Small intestine (tissue), 7 donors: ENCODE data around the gene ATPAF1. TPM values are rescaled to one million over a fixed set of nuclear protein-coding genes. Genes with fewer than 3 reads are reported as not detected.
"Not testable (repeated sequence)": the region's sequence is repeated elsewhere in the genome, so short reads cannot be mapped to it uniquely, and the experiment has no call there.

Experiments
- DNase-seq, 2 donors: peaks; one replicate each; pipeline versions ENCODE4 v3.0.0 to v3.0.0-alpha.2; 2013
- FAIRE-seq: peaks from 2 replicates; lab custom pipeline; 2012; peaks lifted over from hg19 to GRCh38; lab: Jason Lieb, UNC
- H3K27ac ChIP-seq, 3 donors: one replicate each; pipeline ENCODE4 v1.5.1; 2013; ENCODE audit warnings: low read length in 2 of 3, mild to moderate bottlenecking in 2 of 3, control low read depth in 1 of 3, inconsistent platforms in 1 of 3, low read depth in 1 of 3, moderate library complexity in 1 of 3
- H3K27me3 ChIP-seq, 3 donors: one replicate each; pipeline ENCODE4 v1.6.1; 2013; ENCODE audit warnings: low read length in 3 of 3, inconsistent platforms in 1 of 3; ENCODE audit not compliant: control insufficient read depth in 3 of 3, insufficient read depth in 3 of 3
- H3K36me3 ChIP-seq, 3 donors: one replicate each; pipeline ENCODE4 v1.6.1; 2013; ENCODE audit warnings: low read length in 3 of 3, inconsistent platforms in 1 of 3, low read depth in 1 of 3, mild to moderate bottlenecking in 1 of 3, moderate library complexity in 1 of 3; ENCODE audit not compliant: control insufficient read depth in 3 of 3, insufficient read depth in 2 of 3
- H3K4me1 ChIP-seq, 3 donors: one replicate each; pipeline ENCODE4 v1.6.1; 2013; ENCODE audit warnings: low read length in 2 of 3, inconsistent platforms in 1 of 3, low read depth in 1 of 3, mild to moderate bottlenecking in 1 of 3, moderate library complexity in 1 of 3; ENCODE audit not compliant: control insufficient read depth in 3 of 3, insufficient read depth in 2 of 3
- H3K4me3 ChIP-seq, 3 donors: one replicate each; pipeline ENCODE4 v1.5.1; 2013; ENCODE audit warnings: low read length in 3 of 3, control low read depth in 1 of 3, inconsistent platforms in 1 of 3, low read depth in 1 of 3, mild to moderate bottlenecking in 1 of 3, moderate library complexity in 1 of 3
- H3K9me3 ChIP-seq, 2 donors: one replicate each; pipeline ENCODE4 v1.6.1; 2013; ENCODE audit warnings: low read depth in 1 of 2, low read length in 1 of 2; ENCODE audit not compliant: control insufficient read depth in 2 of 2, insufficient read depth in 1 of 2
- WGBS, 3 donors: extraction: QIAGEN DNeasy Blood & Tissue Kit; methylation state at CpG; one replicate each; pipeline ENCODE4 v1.1.7; 2013; 5-methylcytosine and 5-hydroxymethylcytosine counted together
- polyA plus RNA-seq, 4 donors: library from polyadenylated mRNA; stranded (reverse) in 3 of 4; unstranded in 1 of 4; fragments of 200-250 nt in 3 of 4; fragments of 120-200 nt in 1 of 4; gene quantifications; one replicate each; pipeline versions ENCODE4 v1.2.1 to v1.2.3, GENCODE V29; 2013
- donor health status: healthy with polysubstance abuse.
- donor health status: control.
- donor health status: control.
- donor health status: Bipolar disorder and iron deficiency.
- donor health status: healthy.

ATPAF1 gene
- polyA plus RNA-seq, 4 donors: 23.0 to 42.8 (median 34.6) TPM

DNA sequence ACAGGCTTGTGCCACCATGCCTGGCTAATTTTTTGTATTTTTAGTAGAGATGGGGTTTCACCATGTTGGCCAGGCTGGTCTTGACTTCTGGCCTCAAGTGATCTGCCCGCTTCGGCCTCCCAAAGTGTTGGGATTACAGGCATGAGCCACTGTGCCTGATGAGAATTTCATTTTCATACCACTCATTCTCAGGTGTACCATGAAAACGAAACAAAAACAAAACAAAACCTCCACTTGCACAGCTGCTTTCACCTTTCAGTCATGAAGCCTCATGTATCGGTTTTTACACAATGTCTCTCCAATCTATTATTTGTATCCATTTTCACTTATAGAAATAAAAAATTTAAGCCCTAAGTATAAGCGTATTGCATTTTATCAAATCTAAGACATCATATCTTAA, 8.0 kb downstream of the ATPAF1 start:
- not testable (repeated sequence) for H3K9me3 ChIP-seq, H3K4me1 ChIP-seq, FAIRE-seq, H3K27me3 ChIP-seq, H3K4me3 ChIP-seq, DNase-seq, H3K27ac ChIP-seq, H3K36me3 ChIP-seq
- WGBS, 3 donors: 76 to 85% (median 77%) methylated on average over 5 of the region's 5 CpGs

DNA sequence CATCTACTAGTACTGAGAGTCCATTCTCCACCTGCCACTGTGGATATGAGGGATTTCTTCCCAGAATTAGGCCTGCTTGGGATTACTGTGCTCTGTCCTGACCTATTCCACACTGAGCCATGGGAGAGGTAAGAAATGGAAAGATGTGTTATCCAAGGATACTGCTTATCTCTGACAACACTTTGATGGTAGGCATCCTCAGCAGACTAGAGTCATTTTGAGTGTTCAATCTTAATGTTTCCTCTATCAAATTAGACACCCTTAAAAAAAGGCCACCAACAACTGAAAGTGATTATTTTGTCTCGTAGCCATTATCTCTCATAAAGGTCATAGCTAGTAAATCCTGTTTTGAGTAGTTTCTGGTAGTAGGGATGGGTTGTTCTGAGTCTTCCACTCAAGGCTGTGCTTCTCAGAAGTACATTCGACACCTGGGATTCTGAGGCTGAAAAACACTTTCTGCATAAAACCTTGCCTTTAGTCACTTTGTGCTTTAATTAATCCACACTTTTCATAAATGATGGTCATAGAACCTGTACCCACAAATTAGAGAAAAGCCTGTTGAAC, 8.8 kb downstream of the ATPAF1 start:
- 67 to 79% (median 79%) methylated on average over 2 of the region's 2 CpGs for WGBS, 3 donors
- no peak overlapping the region for H3K4me3 ChIP-seq
- no peaks in the 10 kb centered on the region for H3K9me3 ChIP-seq
- H3K4me1 ChIP-seq: no peaks in the 10 kb centered on the region
- no peaks in the 10 kb centered on the region for H3K27me3 ChIP-seq
- no peak overlapping the region for H3K27ac ChIP-seq
- no peak for FAIRE-seq
- DNase-seq: no peak
- peaks cover 0 to 9% (median 3%) of the 10 kb centered on the region in 3 donors for H3K36me3 ChIP-seq

DNA sequence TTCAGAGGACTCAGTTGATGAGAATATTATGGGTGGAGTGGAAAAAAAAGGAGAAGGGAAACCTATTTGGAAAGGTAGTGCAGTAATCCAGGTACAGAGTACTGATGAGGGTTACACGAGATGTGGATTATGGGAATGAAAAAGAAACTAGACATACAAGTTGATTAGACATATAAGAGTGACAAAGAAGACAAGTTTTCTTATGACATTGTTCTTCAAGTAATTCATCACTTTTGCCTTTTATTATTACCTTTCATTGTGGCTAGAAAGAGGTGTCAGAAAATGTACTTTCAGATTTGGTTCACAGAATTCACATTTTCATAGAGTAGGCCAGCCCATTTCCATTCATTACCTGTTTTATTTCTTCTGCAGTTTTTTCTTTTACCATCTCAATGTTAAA, 10.4 kb downstream of the ATPAF1 start:
- Histone ChIP-seq H3K27ac (no peak overlapping the region), H3K4me3 (no peak overlapping the region), H3K36me3 (peaks cover 0 to 8% (median 3%) of the 10 kb centered on the region in 3 donors), H3K27me3 (no peaks in the 10 kb centered on the region), H3K9me3 (no peaks in the 10 kb centered on the region), H3K4me1 (peaks cover 0 to 7% (median 4%) of the 10 kb centered on the region in 3 donors)
- DNase-seq (no peak), FAIRE-seq (no peak)
- 63 to 89% (median 76%) methylated on average over 1 of the region's 1 CpG for WGBS, 3 donors

- Histone ChIP-seq H3K4me3 (no peak overlapping the region), H3K27me3 (no peaks in the 10 kb centered on the region), H3K4me1 (peaks cover 0 to 7% (median 4%) of the 10 kb centered on the region in 3 donors), H3K36me3 (peaks cover 0 to 8% (median 0%) of the 10 kb centered on the region in 3 donors), H3K9me3 (no peaks in the 10 kb centered on the region), H3K27ac (no peak overlapping the region)
- FAIRE-seq (no peak), DNase-seq (no peak)
- 80 to 89% (median 86%) methylated on average over 2 of the region's 2 CpGs for WGBS, 3 donors
Measured at GRCh38 chr1:46656643-46657042, 11.5 kb downstream of the ATPAF1 start.

- Histone ChIP-seq H3K27me3 (no peaks in the 10 kb centered on the region), H3K4me1 (peaks cover 0 to 7% (median 4%) of the 10 kb centered on the region in 3 donors), H3K4me3 (no peak overlapping the region), H3K27ac (no peak overlapping the region), H3K36me3 (peaks cover 0 to 8% (median 0%) of the 10 kb centered on the region in 3 donors), H3K9me3 (no peaks in the 10 kb centered on the region)
- FAIRE-seq: no peak
- no peak for DNase-seq
Measured at GRCh38 chr1:46655848-46656247, 12.3 kb downstream of the ATPAF1 start.

DNA sequence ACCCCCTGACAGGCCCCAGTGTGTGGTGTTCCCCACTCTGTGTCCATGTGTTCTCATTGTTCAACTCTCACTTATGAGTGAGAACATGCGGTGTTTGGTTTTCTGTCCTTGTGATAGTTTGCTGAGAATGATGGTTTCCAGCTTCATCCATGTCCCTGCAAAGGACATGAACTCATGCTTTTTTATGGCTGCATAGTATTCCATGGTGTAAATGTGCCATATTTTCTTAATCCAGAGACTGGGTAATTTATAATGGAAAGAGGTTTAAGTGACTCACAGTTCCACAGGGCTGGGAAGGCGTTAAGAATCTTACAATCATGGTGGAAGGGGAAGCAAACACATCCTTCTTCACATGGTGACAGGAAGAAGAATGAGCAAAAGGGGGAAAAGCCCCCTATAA, 13.5 kb downstream of the ATPAF1 start:
- not testable (repeated sequence) for H3K9me3 ChIP-seq, H3K4me3 ChIP-seq, H3K27me3 ChIP-seq, DNase-seq, H3K4me1 ChIP-seq, FAIRE-seq, H3K27ac ChIP-seq, H3K36me3 ChIP-seq
- WGBS, 3 donors: 95 to 99% (median 96%) methylated on average over 2 of the region's 2 CpGs

- Histone ChIP-seq H3K27me3 (no peaks in the 10 kb centered on the region), H3K4me1 (peaks cover 0 to 7% (median 4%) of the 10 kb centered on the region in 3 donors), H3K36me3 (peaks cover 0 to 5% (median 4%) of the 10 kb centered on the region in 3 donors), H3K4me3 (no peak overlapping the region), H3K9me3 (peaks cover 0 to 8% of the 10 kb centered on the region in 2 donors), H3K27ac (no peak overlapping the region)
- DNase-seq: peak in 1 of 2 donors; percentile 26
- no peak for FAIRE-seq
- 24 to 66% (median 38%) methylated on average over 1 of the region's 1 CpG for WGBS, 3 donors
Measured at GRCh38 chr1:46654012-46654411, 14.2 kb downstream of the ATPAF1 start.

DNA sequence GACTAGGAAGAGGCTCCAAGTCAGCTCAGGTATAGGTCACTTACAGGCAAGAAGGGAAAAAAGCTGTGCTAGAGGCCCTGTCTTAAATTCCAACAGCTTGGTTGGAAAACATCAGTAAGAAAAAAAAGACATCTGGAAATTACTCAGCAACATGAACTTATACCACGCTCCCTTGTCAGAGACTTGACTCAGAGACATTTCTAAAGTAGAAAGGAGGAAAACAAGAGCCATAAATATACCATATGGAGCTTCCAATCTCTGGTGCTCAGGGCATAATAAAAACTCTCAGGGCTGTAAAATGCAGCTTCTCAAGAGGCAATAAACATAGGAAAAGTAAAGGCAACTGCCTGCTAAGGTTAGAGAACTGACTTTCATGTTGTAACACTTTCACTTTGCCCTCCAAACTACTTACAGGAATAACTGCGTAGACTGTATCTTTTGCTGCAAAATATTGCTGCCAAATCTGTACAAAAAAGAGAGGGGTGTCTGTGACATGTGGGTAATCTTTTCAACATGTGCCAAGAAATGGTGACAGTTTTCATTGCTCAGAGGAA, 14.7 kb downstream of the ATPAF1 start:
- Histone ChIP-seq H3K4me3 (no peak overlapping the region), H3K27me3 (no peaks in the 10 kb centered on the region), H3K9me3 (peaks cover 0 to 8% of the 10 kb centered on the region in 2 donors), H3K4me1 (peaks cover 0 to 7% (median 4%) of the 10 kb centered on the region in 3 donors), H3K27ac (peak overlapping the region; percentile 24 to 63 (median 27)), H3K36me3 (peaks cover 0 to 9% (median 5%) of the 10 kb centered on the region in 3 donors)
- WGBS, 3 donors: 29 to 56% (median 48%) methylated on average over 2 of the region's 2 CpGs
- FAIRE-seq (no peak), DNase-seq (peak; percentile 73 to 76)
